Measurements from ENCODE around the gene METTL2B.
"Not testable (repeated sequence)": the region's sequence is repeated elsewhere in the genome, so short reads cannot be mapped to it uniquely, and the experiment has no call there.

The METTL2B gene

DNA sequence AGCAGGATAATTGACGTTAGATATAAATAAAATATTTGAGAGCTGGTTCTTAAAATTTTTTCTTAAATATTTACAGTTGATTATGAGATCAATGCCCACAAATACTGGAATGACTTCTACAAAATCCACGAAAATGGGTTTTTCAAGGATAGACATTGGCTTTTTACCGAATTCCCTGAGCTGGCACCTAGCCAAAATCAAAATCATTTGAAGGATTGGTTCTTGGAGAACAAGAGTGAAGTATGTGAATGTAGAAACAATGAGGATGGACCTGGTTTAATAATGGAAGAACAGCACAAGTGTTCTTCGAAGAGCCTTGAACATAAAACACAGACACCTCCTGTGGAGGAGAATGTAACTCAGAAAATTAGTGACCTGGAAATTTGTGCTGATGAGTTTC lies 2.5 kb downstream of the METTL2B start:
- H3K27me3 ChIP-seq (ENCODE audit: control insufficient read depth in 5 of 5, insufficient read depth in 4 of 5, low read length in 5 of 5); H3K9ac ChIP-seq (ENCODE audit: low read length in 5 of 5); H3K4me3 ChIP-seq (ENCODE audit: low read depth in 1 of 5, low read length in 5 of 5); H3K9me3 ChIP-seq (ENCODE audit: control insufficient read depth in 5 of 5, low read length in 5 of 5); H3K27ac ChIP-seq (ENCODE audit: low read depth, low read length): not testable (repeated sequence)
- peaks cover 3 to 13% (median 11%) of the 10 kb centered on the region in 5 donors for H3K4me1 ChIP-seq (ENCODE audit: control insufficient read depth in 5 of 5, insufficient read depth in 5 of 5, low read length in 5 of 5)
- peaks cover 6 to 29% (median 13%) of the 10 kb centered on the region in 5 donors for H3K36me3 ChIP-seq (ENCODE audit: control insufficient read depth in 5 of 5, insufficient read depth in 5 of 5, low read length in 5 of 5)

DNA sequence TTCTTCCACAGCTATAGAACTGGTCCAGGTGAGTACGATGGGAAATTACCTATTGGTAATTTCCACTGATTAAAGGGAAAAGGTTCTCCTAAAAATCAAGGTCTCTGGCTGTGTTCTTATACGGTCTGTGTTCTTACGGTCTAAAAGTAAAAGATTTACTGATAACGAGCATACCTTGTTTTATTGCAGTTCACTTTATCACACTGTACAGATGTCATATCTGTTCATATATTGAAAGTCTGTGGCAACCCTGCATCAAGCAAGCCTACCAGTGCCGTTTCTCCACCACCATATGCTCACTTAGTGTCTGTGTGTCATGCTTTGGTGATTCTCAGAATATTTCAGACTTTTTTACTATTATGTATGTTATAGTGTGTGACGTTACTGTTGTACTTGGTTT lies 11.6 kb downstream of the METTL2B start:
- not testable (repeated sequence) for H3K4me3 ChIP-seq (ENCODE audit: low read depth in 1 of 5, low read length in 5 of 5); H3K4me1 ChIP-seq (ENCODE audit: control insufficient read depth in 5 of 5, insufficient read depth in 5 of 5, low read length in 5 of 5); H3K27ac ChIP-seq (ENCODE audit: low read depth, low read length); H3K27me3 ChIP-seq (ENCODE audit: control insufficient read depth in 5 of 5, insufficient read depth in 4 of 5, low read length in 5 of 5); H3K9me3 ChIP-seq (ENCODE audit: control insufficient read depth in 5 of 5, low read length in 5 of 5); H3K9ac ChIP-seq (ENCODE audit: low read length in 5 of 5); H3K36me3 ChIP-seq (ENCODE audit: control insufficient read depth in 5 of 5, insufficient read depth in 5 of 5, low read length in 5 of 5)

DNA sequence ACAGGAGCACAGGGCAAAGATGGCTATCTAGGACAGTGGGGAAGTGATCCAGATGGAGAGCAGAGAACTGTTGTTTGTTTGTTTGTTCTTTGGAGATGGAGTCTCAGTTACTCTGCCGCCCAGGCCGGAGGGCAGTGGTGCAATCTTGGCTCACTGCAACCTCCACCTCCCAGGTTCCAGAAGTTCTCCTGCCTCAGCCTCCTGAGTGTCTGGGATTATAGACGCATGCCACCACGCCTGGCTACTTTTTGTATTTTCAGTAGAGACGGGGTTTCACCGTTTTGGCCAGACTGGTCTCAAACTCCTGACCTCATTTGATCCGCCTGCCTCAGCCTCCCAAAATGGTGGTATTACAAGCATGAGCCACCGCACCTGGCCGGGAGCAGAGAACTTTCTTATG lies 20.9 kb downstream of the METTL2B start:
- H3K4me1 ChIP-seq (ENCODE audit: control insufficient read depth in 5 of 5, insufficient read depth in 5 of 5, low read length in 5 of 5): no peaks in the 10 kb centered on the region
- no peaks in the 10 kb centered on the region for H3K9me3 ChIP-seq (ENCODE audit: control insufficient read depth in 5 of 5, low read length in 5 of 5)
- H3K4me3 ChIP-seq (ENCODE audit: low read depth in 1 of 5, low read length in 5 of 5): no peak overlapping the region
- no peak overlapping the region for H3K27ac ChIP-seq (ENCODE audit: low read depth, low read length)
- H3K9ac ChIP-seq (ENCODE audit: low read length in 5 of 5): no peak overlapping the region
- peaks cover 3 to 69% (median 45%) of the 10 kb centered on the region in 5 donors for H3K36me3 ChIP-seq (ENCODE audit: control insufficient read depth in 5 of 5, insufficient read depth in 5 of 5, low read length in 5 of 5)
- H3K27me3 ChIP-seq (ENCODE audit: control insufficient read depth in 5 of 5, insufficient read depth in 4 of 5, low read length in 5 of 5): no peaks in the 10 kb centered on the region

DNA sequence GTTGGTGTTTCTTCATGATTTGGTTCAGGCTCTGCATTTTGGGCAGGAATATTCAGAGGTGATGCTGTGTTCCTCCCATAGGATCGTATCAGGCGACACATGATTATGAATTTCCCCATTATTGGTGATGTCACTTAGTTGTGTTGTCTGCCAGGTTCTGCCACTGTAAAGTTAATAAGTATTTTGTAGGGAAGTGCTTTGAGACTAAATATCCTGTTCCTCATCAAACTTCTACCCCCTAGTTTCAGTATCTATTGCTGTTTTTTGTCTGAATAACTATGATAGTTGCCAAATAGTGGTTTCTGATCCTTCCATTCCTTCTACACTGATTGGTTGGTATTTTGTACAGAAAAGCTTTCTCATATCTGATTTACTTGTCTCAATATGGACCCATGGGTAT lies 28.9 kb downstream of the METTL2B start:
- H3K4me3 ChIP-seq (ENCODE audit: low read depth in 1 of 5, low read length in 5 of 5); H3K27me3 ChIP-seq (ENCODE audit: control insufficient read depth in 5 of 5, insufficient read depth in 4 of 5, low read length in 5 of 5); H3K4me1 ChIP-seq (ENCODE audit: control insufficient read depth in 5 of 5, insufficient read depth in 5 of 5, low read length in 5 of 5); H3K9ac ChIP-seq (ENCODE audit: low read length in 5 of 5); H3K27ac ChIP-seq (ENCODE audit: low read depth, low read length); H3K9me3 ChIP-seq (ENCODE audit: control insufficient read depth in 5 of 5, low read length in 5 of 5): not testable (repeated sequence)
- peaks cover 0 to 20% (median 9%) of the 10 kb centered on the region in 5 donors for H3K36me3 ChIP-seq (ENCODE audit: control insufficient read depth in 5 of 5, insufficient read depth in 5 of 5, low read length in 5 of 5)

DNA sequence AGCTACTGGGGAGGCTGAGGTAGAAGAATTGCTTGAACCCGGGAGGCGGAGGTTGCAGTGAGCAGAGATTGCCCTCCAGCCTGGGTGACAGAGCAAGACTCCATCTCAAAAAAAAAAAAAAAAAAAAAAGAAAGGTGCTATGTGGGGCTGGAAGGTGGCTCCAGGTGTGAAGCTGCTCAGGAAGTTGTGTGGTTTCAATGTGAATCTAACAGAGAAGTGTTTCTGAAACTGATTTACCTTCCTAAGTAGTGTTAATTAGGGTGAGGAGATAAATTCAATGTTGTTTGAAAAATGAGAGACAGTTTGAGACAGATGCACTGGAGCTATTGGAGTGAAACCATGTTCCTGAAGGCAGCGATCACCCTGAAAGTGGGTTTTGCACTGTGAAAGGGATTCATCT lies 30.3 kb downstream of the METTL2B start:
- not testable (repeated sequence) for H3K27me3 ChIP-seq (ENCODE audit: control insufficient read depth in 5 of 5, insufficient read depth in 4 of 5, low read length in 5 of 5); H3K4me1 ChIP-seq (ENCODE audit: control insufficient read depth in 5 of 5, insufficient read depth in 5 of 5, low read length in 5 of 5); H3K9ac ChIP-seq (ENCODE audit: low read length in 5 of 5); H3K9me3 ChIP-seq (ENCODE audit: control insufficient read depth in 5 of 5, low read length in 5 of 5); H3K4me3 ChIP-seq (ENCODE audit: low read depth in 1 of 5, low read length in 5 of 5); H3K27ac ChIP-seq (ENCODE audit: low read depth, low read length); H3K36me3 ChIP-seq (ENCODE audit: control insufficient read depth in 5 of 5, insufficient read depth in 5 of 5, low read length in 5 of 5)

DNA sequence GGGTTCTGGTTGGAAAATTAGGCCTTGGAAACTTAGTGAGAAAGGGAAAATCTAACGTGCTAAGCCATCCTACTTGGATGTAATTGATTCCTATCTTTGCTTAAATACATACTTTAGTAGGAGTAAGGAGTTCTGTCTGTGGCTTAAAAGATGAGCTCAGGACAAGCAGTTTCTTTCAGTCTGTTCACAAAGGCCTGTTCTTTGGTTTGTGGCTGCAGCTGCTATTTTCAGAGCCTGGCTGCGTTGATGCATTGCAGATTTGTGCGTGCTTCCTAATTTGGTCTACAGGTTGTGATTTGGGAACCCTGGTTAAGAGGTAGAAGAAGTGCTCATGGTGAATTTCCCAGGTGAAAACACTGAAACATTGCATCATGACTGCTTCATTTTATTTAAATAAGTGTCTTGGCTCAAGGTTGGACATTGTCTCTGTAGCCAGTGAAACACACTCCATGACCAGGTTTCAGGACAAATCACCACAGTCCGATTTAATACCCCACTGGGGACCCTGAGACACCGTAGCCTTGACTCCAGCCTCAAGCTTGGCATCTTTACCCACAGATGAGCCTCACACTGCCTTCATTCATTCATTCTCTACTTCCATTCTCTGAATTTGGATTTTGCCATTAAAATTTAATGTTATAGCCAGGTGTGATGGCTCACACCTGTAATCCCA lies 30.9 kb downstream of the METTL2B start:
- H3K27me3 ChIP-seq (ENCODE audit: control insufficient read depth in 5 of 5, insufficient read depth in 4 of 5, low read length in 5 of 5); H3K4me1 ChIP-seq (ENCODE audit: control insufficient read depth in 5 of 5, insufficient read depth in 5 of 5, low read length in 5 of 5); H3K36me3 ChIP-seq (ENCODE audit: control insufficient read depth in 5 of 5, insufficient read depth in 5 of 5, low read length in 5 of 5); H3K9me3 ChIP-seq (ENCODE audit: control insufficient read depth in 5 of 5, low read length in 5 of 5); H3K9ac ChIP-seq (ENCODE audit: low read length in 5 of 5); H3K4me3 ChIP-seq (ENCODE audit: low read depth in 1 of 5, low read length in 5 of 5); H3K27ac ChIP-seq (ENCODE audit: low read depth, low read length): not testable (repeated sequence)

DNA sequence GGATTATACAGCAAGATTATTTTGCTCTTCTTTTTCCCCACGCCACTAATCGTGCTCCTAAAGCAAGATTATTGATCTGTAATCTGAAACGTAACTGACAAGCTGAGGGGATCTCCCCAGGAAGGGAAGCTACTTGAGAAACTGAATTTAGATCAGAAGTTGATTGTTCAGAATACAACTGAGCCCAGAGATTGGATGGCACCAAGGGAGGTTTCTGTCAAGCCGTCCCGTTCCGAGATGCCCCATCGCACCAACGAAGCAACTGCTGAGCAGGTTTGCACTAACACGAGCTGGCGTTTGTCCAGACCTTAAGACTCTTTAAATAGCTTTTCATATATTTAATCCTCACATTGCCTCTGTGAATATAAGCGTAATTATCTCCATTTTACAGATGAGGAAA lies 35.1 kb downstream of the METTL2B start:
- H3K9me3 ChIP-seq (ENCODE audit: control insufficient read depth in 5 of 5, low read length in 5 of 5); H3K27ac ChIP-seq (ENCODE audit: low read depth, low read length); H3K4me1 ChIP-seq (ENCODE audit: control insufficient read depth in 5 of 5, insufficient read depth in 5 of 5, low read length in 5 of 5); H3K36me3 ChIP-seq (ENCODE audit: control insufficient read depth in 5 of 5, insufficient read depth in 5 of 5, low read length in 5 of 5); H3K27me3 ChIP-seq (ENCODE audit: control insufficient read depth in 5 of 5, insufficient read depth in 4 of 5, low read length in 5 of 5); H3K4me3 ChIP-seq (ENCODE audit: low read depth in 1 of 5, low read length in 5 of 5); H3K9ac ChIP-seq (ENCODE audit: low read length in 5 of 5): not testable (repeated sequence)

DNA sequence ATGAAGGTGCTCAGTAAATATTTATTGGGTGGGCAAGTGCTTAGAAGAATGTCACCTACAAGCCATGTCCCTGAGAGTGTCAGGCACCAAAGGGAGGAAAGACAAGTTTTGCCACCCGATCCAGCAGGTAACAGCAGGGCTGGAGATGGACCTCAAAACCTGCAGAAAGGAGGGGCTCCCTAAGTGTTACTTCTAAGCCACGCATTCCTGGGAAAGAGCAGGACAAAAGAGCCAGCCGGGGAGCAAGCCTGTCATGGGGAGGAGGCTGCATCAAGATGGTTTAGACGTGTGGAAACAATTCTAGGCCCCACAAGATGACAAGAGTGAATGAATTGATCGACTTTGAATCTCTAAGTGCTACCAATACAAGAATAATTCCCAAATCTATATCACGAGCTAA lies 38.7 kb downstream of the METTL2B start:
- not testable (repeated sequence) for H3K36me3 ChIP-seq (ENCODE audit: control insufficient read depth in 5 of 5, insufficient read depth in 5 of 5, low read length in 5 of 5); H3K4me3 ChIP-seq (ENCODE audit: low read depth in 1 of 5, low read length in 5 of 5); H3K9ac ChIP-seq (ENCODE audit: low read length in 5 of 5); H3K27me3 ChIP-seq (ENCODE audit: control insufficient read depth in 5 of 5, insufficient read depth in 4 of 5, low read length in 5 of 5); H3K4me1 ChIP-seq (ENCODE audit: control insufficient read depth in 5 of 5, insufficient read depth in 5 of 5, low read length in 5 of 5); H3K27ac ChIP-seq (ENCODE audit: low read depth, low read length); H3K9me3 ChIP-seq (ENCODE audit: control insufficient read depth in 5 of 5, low read length in 5 of 5)

DNA sequence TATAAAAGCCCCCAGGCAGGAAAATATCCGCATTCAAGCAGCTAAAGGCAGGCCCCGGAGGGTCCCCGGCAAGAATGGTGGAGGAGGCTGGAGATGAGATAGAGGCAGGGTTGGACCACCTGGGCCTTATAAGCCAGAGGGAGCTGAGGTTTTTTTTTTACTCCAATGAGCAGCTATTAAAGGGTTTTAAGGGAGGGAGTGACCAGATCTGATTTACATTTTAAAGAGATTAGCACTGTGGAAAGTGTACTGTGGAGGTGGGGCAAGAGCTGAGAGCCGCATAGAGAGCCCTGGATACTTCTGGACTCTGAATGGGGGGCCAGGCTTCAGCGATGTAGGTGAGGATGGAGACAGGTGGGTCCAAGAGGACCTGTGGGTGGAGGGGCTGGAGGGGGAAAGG lies 40.5 kb downstream of the METTL2B start:
- H3K9me3 ChIP-seq (ENCODE audit: control insufficient read depth in 5 of 5, low read length in 5 of 5); H3K4me3 ChIP-seq (ENCODE audit: low read depth in 1 of 5, low read length in 5 of 5); H3K27ac ChIP-seq (ENCODE audit: low read depth, low read length): not testable (repeated sequence)

DNA sequence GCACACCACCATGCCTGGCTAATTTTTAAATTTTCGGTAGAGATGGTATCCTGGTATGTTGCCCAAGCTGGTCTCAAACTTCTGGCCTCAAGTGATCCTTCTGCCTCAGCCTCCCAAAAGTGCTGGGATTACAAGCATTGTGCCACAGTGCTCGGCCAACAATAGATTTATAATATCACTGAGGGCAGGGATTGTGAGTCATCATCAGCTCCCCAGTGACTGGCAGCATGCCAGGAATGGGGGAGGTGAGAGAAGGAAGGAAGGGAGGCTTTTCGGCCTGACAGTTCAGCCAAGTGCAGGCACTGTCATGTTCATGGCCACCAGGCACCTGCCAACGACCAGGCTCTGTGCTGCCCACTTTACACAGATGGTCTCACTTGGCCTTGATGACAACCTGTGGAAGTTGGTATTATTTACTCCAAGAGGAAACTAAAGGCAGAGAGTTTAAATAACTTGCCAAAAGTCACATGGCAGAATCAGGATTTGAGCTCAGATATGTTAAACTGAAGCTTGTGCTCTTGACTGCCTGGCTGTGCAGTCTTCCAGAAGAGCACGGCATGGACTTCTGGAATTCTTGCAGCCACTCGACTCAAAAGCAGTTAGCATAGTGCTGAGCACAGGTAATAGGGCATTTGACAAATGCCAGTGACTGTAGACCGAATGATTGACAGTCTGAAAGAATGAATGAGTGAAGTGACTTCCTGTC lies 46.8 kb downstream of the METTL2B start:
- H3K27me3 ChIP-seq (ENCODE audit: control insufficient read depth in 5 of 5, insufficient read depth in 4 of 5, low read length in 5 of 5); H3K27ac ChIP-seq (ENCODE audit: low read depth, low read length); H3K9me3 ChIP-seq (ENCODE audit: control insufficient read depth in 5 of 5, low read length in 5 of 5); H3K4me1 ChIP-seq (ENCODE audit: control insufficient read depth in 5 of 5, insufficient read depth in 5 of 5, low read length in 5 of 5); H3K36me3 ChIP-seq (ENCODE audit: control insufficient read depth in 5 of 5, insufficient read depth in 5 of 5, low read length in 5 of 5); H3K9ac ChIP-seq (ENCODE audit: low read length in 5 of 5); H3K4me3 ChIP-seq (ENCODE audit: low read depth in 1 of 5, low read length in 5 of 5): not testable (repeated sequence)

More for the DNA sequence above, 40.5 kb downstream of the METTL2B start:
- H3K9ac ChIP-seq (ENCODE audit: low read length in 5 of 5); H3K36me3 ChIP-seq (ENCODE audit: control insufficient read depth in 5 of 5, insufficient read depth in 5 of 5, low read length in 5 of 5); H3K27me3 ChIP-seq (ENCODE audit: control insufficient read depth in 5 of 5, insufficient read depth in 4 of 5, low read length in 5 of 5); H3K4me1 ChIP-seq (ENCODE audit: control insufficient read depth in 5 of 5, insufficient read depth in 5 of 5, low read length in 5 of 5): not testable (repeated sequence)
